Progenitor cell of endocrine pancreas (in vitro differentiated cells): Measurements from ENCODE around the gene NPHP4. TPM values are rescaled to one million over a fixed set of nuclear protein-coding genes. Genes with fewer than 3 reads are reported as not detected.

ENCODE experiments used
- DNase-seq: peaks from one replicate; pipeline ENCODE4 v3.0.0; 2021; ENCODE audit warnings: low spot score; ENCODE audit not compliant: unreplicated experiment
- H3K27ac Mint-ChIP-seq: 2 replicates; pipeline ENCODE4 v1.8.0; 2021; ENCODE audit warnings: mild to moderate bottlenecking, moderate library complexity, mixed read lengths
- H3K27me3 Mint-ChIP-seq: 2 replicates; pipeline ENCODE4 v1.8.0; 2021; ENCODE audit warnings: mixed read lengths
- H3K36me3 Mint-ChIP-seq: 2 replicates; pipeline ENCODE4 v1.8.0; 2022; ENCODE audit warnings: mixed read lengths; ENCODE audit not compliant: insufficient read depth
- H3K4me1 Mint-ChIP-seq: 2 replicates; pipeline ENCODE4 v1.8.0; 2021; ENCODE audit warnings: low read depth, mixed read lengths
- H3K4me3 Mint-ChIP-seq: 2 replicates; pipeline ENCODE4 v1.8.0; 2021; ENCODE audit warnings: low read depth, mild to moderate bottlenecking, moderate library complexity, mixed read lengths
- H3K9me3 Mint-ChIP-seq: 2 replicates; pipeline ENCODE4 v1.8.0; 2021; ENCODE audit warnings: low read depth, mixed read lengths
- CTCF ChIP-seq: fragments of 200-600 bp; sonication (generic); IDR thresholded peaks from one replicate; pipeline ENCODE4 v1.5.0; 2021; ENCODE audit warnings: antibody characterized with exemption, mild to moderate bottlenecking; ENCODE audit not compliant: unreplicated experiment
- total RNA-seq: library from RNA; stranded (reverse); gene quantifications from 2 replicates; pipeline ENCODE4 v1.2.1, GENCODE V29; 2021

Gene NPHP4
- total RNA-seq, 1 donor from 2014 or later, result 29.9 TPM

DNA sequence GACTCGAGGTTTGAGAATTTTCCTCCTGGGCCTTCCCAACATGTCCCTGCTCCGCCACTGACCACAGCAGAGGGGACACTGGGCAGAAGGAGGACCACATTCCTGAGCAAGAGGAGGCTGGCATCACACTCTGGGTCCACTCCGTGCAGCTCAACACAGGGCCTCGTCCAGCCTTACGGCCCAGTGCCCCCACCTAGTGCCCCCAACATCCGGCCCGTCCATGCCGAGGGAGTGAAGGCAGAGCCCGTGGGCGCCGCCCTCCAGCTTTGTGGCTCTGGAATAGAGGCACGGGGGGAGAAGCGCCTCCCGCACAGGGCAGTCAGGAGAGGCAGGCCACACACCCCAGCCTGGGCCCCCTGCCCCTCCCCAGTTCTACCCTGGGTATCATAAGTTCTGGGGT lies 158.3 kb downstream of the NPHP4 start:
- DNase-seq, result no peak
- Mint-ChIP-seq H3K9me3 (peaks cover 6% of the 10 kb centered on the region), H3K4me1 (no peaks in the 10 kb centered on the region), H3K27me3 (peaks cover 12% of the 10 kb centered on the region), H3K4me3 (no peak overlapping the region), H3K27ac (no peak overlapping the region), H3K36me3 (no peaks in the 10 kb centered on the region)
- no peak for TF ChIP-seq CTCF

DNA sequence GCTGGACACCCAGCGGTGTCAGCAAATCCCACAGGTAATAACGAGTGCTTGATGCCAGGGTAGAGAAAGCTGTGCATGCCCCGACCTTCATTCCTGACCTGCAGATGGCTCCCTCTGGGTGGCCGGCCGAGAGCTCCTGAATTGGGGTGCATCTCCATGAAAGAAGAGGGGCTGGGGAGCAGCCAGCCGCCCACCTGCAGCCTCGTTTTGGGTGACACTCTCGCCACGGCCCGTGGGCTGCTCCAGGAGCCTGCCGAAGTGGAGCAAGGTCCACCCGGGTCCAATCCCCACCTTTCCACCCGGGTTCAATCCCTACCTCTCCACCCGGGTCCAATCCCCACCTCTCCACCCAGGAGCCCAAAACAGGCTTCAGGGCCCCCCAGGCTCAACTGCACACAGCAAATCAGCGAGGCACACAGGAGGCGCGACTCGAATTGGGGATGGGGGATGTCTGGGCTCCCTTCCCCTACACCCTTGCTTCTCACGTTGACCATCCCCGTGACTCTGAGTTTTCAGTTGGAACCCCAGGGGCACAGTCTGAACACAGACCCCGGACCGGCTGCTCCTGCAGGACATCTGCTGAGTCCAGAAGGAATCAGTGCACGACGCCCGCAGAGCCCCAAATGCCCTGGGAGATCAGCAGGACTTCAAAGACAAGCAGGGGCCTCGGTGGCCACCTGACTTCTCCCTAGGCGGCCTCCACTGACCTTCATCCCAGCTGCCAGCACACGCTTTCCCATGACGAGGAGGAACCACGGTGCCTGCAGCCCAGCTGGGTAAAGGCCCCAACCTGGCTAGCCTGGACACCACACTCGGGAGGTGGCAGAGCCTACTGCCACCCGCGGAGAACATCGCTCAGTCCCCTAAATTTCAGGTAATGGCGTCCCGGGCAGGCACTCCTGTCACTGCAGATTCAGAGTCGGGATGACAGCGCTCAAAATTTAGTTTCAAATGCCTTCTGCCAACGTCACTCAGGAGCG lies 159.0 kb downstream of the NPHP4 start:
- no peak overlapping the region for H3K27ac Mint-ChIP-seq
- no peak overlapping the region for H3K4me3 Mint-ChIP-seq
- TF ChIP-seq CTCF, result no peak
- no peaks in the 10 kb centered on the region for H3K4me1 Mint-ChIP-seq
- H3K36me3 Mint-ChIP-seq, result no peaks in the 10 kb centered on the region
- H3K27me3 Mint-ChIP-seq, result peaks cover 12% of the 10 kb centered on the region
- no peak for DNase-seq
- H3K9me3 Mint-ChIP-seq, result peaks cover 6% of the 10 kb centered on the region

DNA sequence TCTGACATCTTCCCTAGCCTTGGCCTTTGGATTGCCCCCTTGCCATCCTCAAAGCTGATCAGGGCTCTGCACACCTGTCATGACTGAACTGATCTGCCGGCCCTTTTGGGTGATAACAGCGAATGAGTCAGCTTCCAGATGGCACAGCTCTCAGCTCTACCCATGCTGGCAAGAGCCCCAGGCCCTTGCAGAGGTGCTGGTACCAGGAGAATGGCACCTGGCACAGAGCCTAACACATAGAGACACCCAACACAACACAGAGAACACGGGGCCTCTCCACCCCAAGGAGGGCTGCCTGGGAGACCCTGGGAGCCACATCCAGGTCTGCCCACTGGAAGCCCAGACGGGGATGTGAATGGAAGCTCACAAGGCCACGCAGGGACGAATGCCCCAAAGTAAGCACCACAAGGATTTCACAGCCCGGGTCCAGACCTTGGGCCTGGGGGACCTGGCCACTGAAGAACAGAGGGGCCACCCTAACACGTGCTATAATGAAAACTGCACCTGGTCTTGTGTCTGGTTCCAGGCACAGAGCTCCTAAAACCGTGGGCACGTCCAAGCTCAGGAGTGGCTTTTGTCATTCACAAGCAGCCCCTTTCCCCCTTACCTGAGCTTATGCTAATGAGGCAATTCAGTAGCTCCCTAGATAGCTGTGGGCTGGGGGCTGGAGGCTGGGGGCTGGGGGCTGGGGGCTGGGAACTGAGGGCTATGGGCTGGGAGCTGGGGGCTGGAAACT lies 160.5 kb downstream of the NPHP4 start:
- Mint-ChIP-seq H3K27ac (peak overlapping the region; percentile 59), H3K4me1 (no peaks in the 10 kb centered on the region), H3K36me3 (no peaks in the 10 kb centered on the region), H3K27me3 (peaks cover 18% of the 10 kb centered on the region), H3K4me3 (no peak overlapping the region), H3K9me3 (peaks cover 6% of the 10 kb centered on the region)
- DNase-seq, result no peak
- no peak for TF ChIP-seq CTCF

DNA sequence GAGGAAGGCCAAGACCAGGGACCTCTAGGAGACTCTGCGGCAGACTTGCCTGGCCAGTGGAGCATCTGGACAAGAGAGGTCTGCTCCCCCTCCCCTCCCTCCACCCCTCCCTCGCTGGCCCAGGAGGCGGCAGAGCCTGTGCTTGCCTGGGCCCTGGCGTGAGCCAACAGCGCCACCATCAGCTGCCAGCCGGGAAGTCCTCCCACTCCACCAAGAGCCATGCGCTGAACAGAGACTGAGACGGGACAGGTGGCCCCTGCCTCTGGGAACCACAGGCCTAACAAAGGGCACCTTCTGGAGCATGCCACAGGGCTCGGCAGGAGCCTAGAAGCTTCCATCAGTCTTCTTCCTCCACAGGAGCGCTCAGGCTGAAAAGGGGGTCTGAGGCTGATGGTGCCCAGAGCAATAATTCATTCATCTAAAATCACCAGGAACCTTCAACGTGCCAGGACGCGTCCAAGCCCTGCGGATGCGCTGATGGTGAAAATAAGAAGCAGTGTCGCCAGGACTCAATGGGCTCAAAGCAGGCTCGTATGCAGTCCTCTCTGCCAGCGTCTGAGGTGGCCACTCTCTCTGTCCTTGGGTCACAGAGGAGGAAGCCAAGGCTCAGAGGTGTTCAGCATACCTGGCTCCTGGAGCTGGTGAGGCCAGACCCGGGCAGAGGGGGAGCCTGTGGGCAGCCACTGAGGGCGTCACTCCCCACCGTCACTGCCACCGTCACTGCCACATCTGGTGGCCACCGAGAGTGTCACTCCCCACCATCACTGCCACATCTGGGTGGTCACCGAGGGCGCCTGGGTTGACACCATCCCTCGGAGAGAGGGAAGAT lies 161.2 kb downstream of the NPHP4 start:
- H3K9me3 Mint-ChIP-seq, result peaks cover 6% of the 10 kb centered on the region
- DNase-seq, result no peak
- H3K4me3 Mint-ChIP-seq, result no peak overlapping the region
- no peak overlapping the region for H3K27ac Mint-ChIP-seq
- H3K4me1 Mint-ChIP-seq, result no peaks in the 10 kb centered on the region
- no peaks in the 10 kb centered on the region for H3K36me3 Mint-ChIP-seq
- peaks cover 15% of the 10 kb centered on the region for H3K27me3 Mint-ChIP-seq
- peak; percentile 50 for TF ChIP-seq CTCF

- H3K27ac Mint-ChIP-seq, result no peak overlapping the region
- no peak overlapping the region for H3K4me3 Mint-ChIP-seq
- TF ChIP-seq CTCF, result no peak
- no peaks in the 10 kb centered on the region for H3K4me1 Mint-ChIP-seq
- H3K9me3 Mint-ChIP-seq, result peaks cover 6% of the 10 kb centered on the region
- DNase-seq, result no peak
- H3K36me3 Mint-ChIP-seq, result no peaks in the 10 kb centered on the region
- H3K27me3 Mint-ChIP-seq, result peaks cover 12% of the 10 kb centered on the region
These were observed 162.8 kb downstream of the NPHP4 start for GRCh38 chr1:5829414-5829813.
